Measurements from ENCODE around the gene PYROXD2.

DNA sequence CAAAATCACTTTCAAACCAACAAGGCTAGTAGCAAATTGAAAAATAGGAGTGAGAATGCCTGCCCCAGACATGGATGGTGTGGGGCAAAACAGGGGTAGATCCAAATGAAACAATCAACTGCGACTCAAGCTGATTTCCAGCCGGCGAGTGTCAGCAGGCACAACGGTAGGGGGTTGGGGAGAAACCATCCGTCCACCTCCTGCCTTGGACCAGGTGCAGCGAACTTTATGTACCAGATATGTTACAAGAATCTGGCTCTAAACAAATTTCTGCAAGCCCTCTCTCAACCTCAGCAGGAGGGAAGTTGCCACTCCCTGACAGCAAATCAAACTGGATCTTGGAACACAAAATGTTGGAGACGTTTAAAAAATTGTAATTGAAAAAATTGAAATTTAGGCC lies 45.2 kb downstream of the PYROXD2 start:
- TF ChIP-seq CTCF (IDR thresholded peaks at IDR 0.05): no peak
- TF ChIP-seq SIN3A (IDR thresholded peaks at IDR 0.05; ENCODE audit: borderline replicate concordance, insufficient read depth, low read depth, low read length): no peak
